Keratinocyte (primary cell): Measurements from ENCODE around the gene GDF9. TPM values are rescaled to one million over a fixed set of nuclear protein-coding genes. Genes with fewer than 3 reads are reported as not detected.

Experiments used
- DNase-seq: peaks from one replicate; pipeline ENCODE4 v3.0.0-alpha.2; 2011; ENCODE audit warnings: low read depth, missing footprints, low spot score
- FAIRE-seq: peaks from 2 replicates; lab custom pipeline; 2011; peaks lifted over from hg19 to GRCh38; lab: Jason Lieb, UNC
- H2AFZ ChIP-seq: 2 replicates; pipeline ENCODE4 v1.6.0; 2012; ENCODE audit warnings: low read length, control low read depth, inconsistent platforms; ENCODE audit not compliant: control insufficient read depth
- H3K27ac ChIP-seq: 2 replicates; pipeline ENCODE4 v1.5.1; 2011; ENCODE audit warnings: low read length; ENCODE audit not compliant: control insufficient read depth, insufficient read depth
- H3K27me3 ChIP-seq: 3 replicates; pipeline ENCODE4 v1.6.0; 2011; ENCODE audit warnings: low read length; ENCODE audit not compliant: control insufficient read depth, insufficient read depth; ENCODE audit errors: extremely low read depth
- H3K36me3 ChIP-seq, 2 experiments: 2 replicates in 1 of 2; 3 replicates in 1 of 2; pipeline ENCODE4 v1.5.1; 2011; ENCODE audit warnings: low read length in 2 of 2, mild to moderate bottlenecking in 1 of 2; ENCODE audit not compliant: control insufficient read depth in 2 of 2, insufficient read depth in 2 of 2; ENCODE audit errors: extremely low read depth in 1 of 2
- H3K4me1 ChIP-seq: 3 replicates; pipeline ENCODE4 v1.5.1; 2011; ENCODE audit warnings: low read length; ENCODE audit not compliant: control insufficient read depth, insufficient read depth; ENCODE audit errors: extremely low read depth
- H3K4me2 ChIP-seq: 3 replicates; pipeline ENCODE4 v1.6.0; 2011; ENCODE audit warnings: low read depth, low read length; ENCODE audit not compliant: control insufficient read depth, insufficient read depth; ENCODE audit errors: extremely low read depth
- H3K4me3 ChIP-seq, 3 experiments: fragments of 200-600 bp in 1 of 3; sonication (generic) in 1 of 3; 2 replicates in 2 of 3; 3 replicates in 1 of 3; pipeline ENCODE4 v1.5.1; 2011 to 2016; ENCODE audit warnings: low read length in 3 of 3, mild to moderate bottlenecking in 3 of 3, control low read depth in 2 of 3, inconsistent platforms in 1 of 3, low read depth in 1 of 3, mixed read lengths in 1 of 3, mixed run types in 1 of 3, moderate library complexity in 1 of 3; ENCODE audit not compliant: control insufficient read depth in 2 of 3, insufficient read depth in 2 of 3; ENCODE audit errors: extremely low read depth in 1 of 3
- H3K79me2 ChIP-seq: 2 replicates; pipeline ENCODE4 v1.6.0; 2012; ENCODE audit warnings: low read length; ENCODE audit not compliant: control insufficient read depth, insufficient read depth
- H3K9ac ChIP-seq: 3 replicates; pipeline ENCODE4 v1.6.0; 2011; ENCODE audit warnings: low read length; ENCODE audit not compliant: control insufficient read depth, insufficient read depth; ENCODE audit errors: extremely low read depth
- H3K9me1 ChIP-seq: 3 replicates; pipeline ENCODE4 v1.6.0; 2011; ENCODE audit warnings: low read length; ENCODE audit not compliant: control insufficient read depth, insufficient read depth; ENCODE audit errors: extremely low read depth
- H3K9me3 ChIP-seq: 2 replicates; pipeline ENCODE4 v1.5.1; 2012; ENCODE audit warnings: low read depth, low read length; ENCODE audit not compliant: control insufficient read depth
- H4K20me1 ChIP-seq: 3 replicates; pipeline ENCODE4 v1.6.0; 2011; ENCODE audit warnings: low read length; ENCODE audit not compliant: control insufficient read depth, insufficient read depth; ENCODE audit errors: extremely low read depth
- CTCF ChIP-seq, 3 experiments: IDR thresholded peaks in 1 of 3; conservative IDR thresholded peaks in 1 of 3; optimal IDR thresholded peaks in 1 of 3; 2 replicates in 2 of 3; 3 replicates in 1 of 3; pipeline versions ENCODE3 to v1.5.1; 2011; ENCODE audit warnings: low read length in 3 of 3, mild to moderate bottlenecking in 3 of 3, moderate library complexity in 2 of 3, control low read depth in 1 of 3, inconsistent platforms in 1 of 3; ENCODE audit not compliant: insufficient read depth in 2 of 3; ENCODE audit errors: extremely low read depth in 1 of 3
- EZH2 ChIP-seq: IDR thresholded peaks from one replicate; pipeline ENCODE4 v1.6.1; 2012; ENCODE audit warnings: inconsistent platforms, mild to moderate bottlenecking, low read length, moderate library complexity
- dilution Hi-C: fragments of 300-500 bp; cut with MboI; formaldehyde crosslinking; loops from one replicate; pipeline ENCODE4 v1.7.0; 2020; ENCODE audit warnings: low sequenced_read_pairs; ENCODE audit not compliant: extremely low pct_ligation_motif_present
- polyA plus RNA-seq, 5 experiments: library from polyadenylated mRNA; depleted of rRNA in 3 of 5; stranded (reverse) in 3 of 5; stranded (forward) in 1 of 5; unstranded in 1 of 5; fragments of >200 nt; gene quantifications; 1 replicate in 1 of 5; 2 replicates in 3 of 5; 3 replicates in 1 of 5; pipeline versions ENCODE4 v1.2.1 to v1.2.3, GENCODE V29; 2011 to 2012; ENCODE audit warnings: missing spikeins in 2 of 5, low read depth in 1 of 5, low replicate concordance in 1 of 5

GDF9 gene
- polyA plus RNA-seq, 1 donor (not counting 4 experiments of a cell fraction or from before 2014, with no cell fraction given): 0.21 TPM

DNA sequence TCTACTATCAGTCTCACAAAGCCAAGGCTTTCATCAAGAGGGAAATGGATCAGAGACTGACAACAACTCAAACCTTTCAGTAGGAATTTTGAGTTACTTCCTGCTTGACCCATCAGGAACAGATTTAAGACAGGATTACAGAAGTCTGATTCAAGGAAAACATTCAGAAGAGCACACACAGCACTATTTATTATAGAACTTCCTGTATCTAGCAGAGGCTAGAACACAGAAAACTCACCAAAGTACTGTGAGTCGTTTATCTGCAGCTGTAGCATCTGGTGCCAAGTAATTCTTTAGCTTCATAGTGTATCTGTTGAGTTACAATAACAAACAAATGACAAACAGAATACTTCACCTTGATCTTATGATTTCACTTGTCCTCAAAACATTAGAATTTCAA, 21.0 kb upstream of the GDF9 start:
- H4K20me1 ChIP-seq: no peaks in the 10 kb centered on the region
- peaks cover 27 to 45% of the 10 kb centered on the region in 2 experiments for H3K36me3 ChIP-seq
- H3K4me3 ChIP-seq: no peak overlapping the region
- dilution Hi-C loops: no loop called here
- H3K4me1 ChIP-seq: no peaks in the 10 kb centered on the region
- H3K9ac ChIP-seq: no peak overlapping the region
- DNase-seq (no peak), FAIRE-seq (no peak)
- no peaks in the 10 kb centered on the region for H3K9me1 ChIP-seq
- H2AFZ ChIP-seq: no peak overlapping the region
- TF ChIP-seq EZH2 (no peak), CTCF (optimal IDR thresholded peaks at IDR 0.05 in 1 of 3, IDR thresholded peaks at IDR 0.05 in 1 of 3, conservative IDR thresholded peaks at IDR 0.05 in 1 of 3; ENCODE audit: extremely low read depth in 1 of 3, insufficient read depth in 2 of 3, low read length in 3 of 3) (no peak)
- no peaks in the 10 kb centered on the region for H3K9me3 ChIP-seq
- no peaks in the 10 kb centered on the region for H3K27me3 ChIP-seq
- no peak overlapping the region for H3K4me2 ChIP-seq
- H3K27ac ChIP-seq: no peak overlapping the region
- H3K79me2 ChIP-seq: peaks cover 2% of the 10 kb centered on the region

GRCh38 chr5:132886064-132886823, 20.0 kb upstream of the GDF9 start:
- dilution Hi-C loops: no loop called here
- Histone ChIP-seq H3K4me2 (no peak overlapping the region), H3K4me3 (no peak overlapping the region), H4K20me1 (no peaks in the 10 kb centered on the region), H3K27me3 (no peaks in the 10 kb centered on the region), H3K9ac (no peak overlapping the region), H3K9me3 (no peaks in the 10 kb centered on the region), H3K27ac (no peak overlapping the region), H3K36me3 (peaks cover 24 to 41% of the 10 kb centered on the region in 2 experiments), H3K4me1 (no peaks in the 10 kb centered on the region), H3K79me2 (no peaks in the 10 kb centered on the region), H3K9me1 (no peaks in the 10 kb centered on the region), H2AFZ (no peak overlapping the region)
- FAIRE-seq: no peak
- TF ChIP-seq CTCF (optimal IDR thresholded peaks at IDR 0.05 in 1 of 3, IDR thresholded peaks at IDR 0.05 in 1 of 3, conservative IDR thresholded peaks at IDR 0.05 in 1 of 3; ENCODE audit: extremely low read depth in 1 of 3, insufficient read depth in 2 of 3, low read length in 3 of 3) (no peak), EZH2 (no peak)
- no peak for DNase-seq
